D341Med (cell line): ENCODE results near the gene TMCC3.
A peak's percentile ranks its signal among the peaks of the same experiment; 100 is the strongest.

Source experiments
- DNase-seq: peaks from one replicate; pipeline ENCODE4 v3.0.0; 2012; ENCODE audit warnings: low spot score

The TMCC3 gene

DNA sequence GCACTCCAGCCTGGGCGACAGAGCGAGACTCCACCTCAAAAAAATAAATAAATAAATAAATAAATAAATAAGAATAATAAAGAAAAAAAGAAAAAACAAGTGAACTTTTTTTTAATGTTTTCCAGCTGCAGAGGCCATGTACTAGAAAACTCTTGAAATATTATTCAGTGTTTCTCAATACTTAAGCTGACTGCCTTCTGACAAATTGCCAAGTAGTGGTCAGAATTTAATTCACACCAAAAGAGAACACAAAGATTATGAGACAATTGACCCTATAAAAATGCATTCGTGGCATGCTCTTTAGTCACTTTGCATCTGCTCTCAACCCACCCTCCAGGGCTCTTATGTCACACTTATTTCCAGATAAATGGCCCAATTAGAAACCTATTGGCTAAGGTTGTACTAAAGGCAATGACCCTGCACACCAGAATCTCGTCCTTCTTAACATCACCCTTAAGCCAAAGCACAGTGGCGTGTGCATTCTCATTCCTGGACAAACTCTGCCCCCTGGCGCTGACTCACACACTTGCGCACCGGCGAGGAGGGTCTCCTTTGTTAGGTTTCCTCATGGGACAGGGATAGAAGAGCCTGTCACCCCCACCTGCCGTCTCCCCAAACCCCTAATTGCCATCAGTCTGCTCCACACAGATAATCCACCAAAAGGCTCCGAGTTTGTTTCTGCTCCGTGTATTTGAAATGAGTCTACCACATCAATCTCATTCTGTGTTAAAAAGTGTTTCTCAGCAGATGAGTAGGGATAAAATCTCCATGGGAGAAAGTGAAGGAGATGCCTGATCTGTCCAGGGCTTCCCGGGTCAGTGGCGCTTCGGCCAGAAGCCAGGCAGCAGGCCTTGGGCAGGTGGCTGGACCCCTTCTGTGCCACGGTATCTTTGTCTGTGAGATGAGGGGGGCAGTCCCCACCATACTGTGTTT lies 117.6 kb downstream of the TMCC3 start:
- peak; percentile 82 for DNase-seq

- no peak for DNase-seq
These were observed 119.1 kb downstream of the TMCC3 start for GRCh38 chr12:94531196-94531720.

GRCh38 chr12:94525951-94526350 lies 124.4 kb downstream of the TMCC3 start:
- no peak for DNase-seq
